IMR-90 (cell line): ENCODE measurements around the gene PRR36. TPM values are rescaled to one million over a fixed set of nuclear protein-coding genes. Genes with fewer than 3 reads are reported as not detected.
"Not testable (repeated sequence)": the region's sequence is repeated elsewhere in the genome, so short reads cannot be mapped to it uniquely, and the experiment has no call there.

Experiments used
- ATAC-seq: fragments of 200-7000 bp; cut with Tn5 transposase; 2 replicates; pipeline ENCODE4 v1.9.1; 2020; ENCODE audit warnings: low read depth, mild to moderate bottlenecking, moderate library complexity
- BruUV-seq: library from RNA; stranded (reverse); fragments of 400-500 nt; replicated peaks from 2 replicates; lab custom pipeline; 2021; lab: Mats Ljungman, UMichigan
- CTCF ChIA-PET: fragments of 300-600 bp; formaldehyde crosslinking; extraction: SDS; loops from one replicate; lab custom pipeline; 2021; ENCODE audit warnings: antibody characterized with exemption; lab: Yijun Ruan, JAX
- POLR2A ChIA-PET: fragments of 300-600 bp; sonication (Branson Sonifier 250); formaldehyde crosslinking; loops from one replicate; lab custom pipeline; 2022; ENCODE audit warnings: antibody characterized with exemption; ENCODE audit not compliant: unreplicated experiment; lab: Charles Lee
- DNase-seq: peaks from one replicate; pipeline ENCODE4 v3.0.0; 2013
- H2AFZ ChIP-seq: replicated peaks from 2 replicates; pipeline ENCODE3; 2013; ENCODE audit warnings: low read length, mild to moderate bottlenecking; ENCODE audit not compliant: poor library complexity
- H2AK5ac ChIP-seq: 2 replicates; pipeline ENCODE4 v1.6.1; 2013; ENCODE audit warnings: low read depth, low read length, inconsistent platforms
- H2AK9ac ChIP-seq: replicated peaks from 2 replicates; pipeline ENCODE3; 2013; ENCODE audit warnings: mild to moderate bottlenecking, low read depth, low read length, moderate library complexity; ENCODE audit not compliant: poor library complexity
- H2BK120ac ChIP-seq: 2 replicates; pipeline ENCODE4 v1.6.1; 2013; ENCODE audit warnings: low read depth, low read length, inconsistent platforms
- H2BK15ac ChIP-seq: 3 replicates; pipeline ENCODE4 v1.6.1; 2013; ENCODE audit warnings: low read depth, low read length, inconsistent platforms
- H2BK20ac ChIP-seq: 2 replicates; pipeline ENCODE4 v1.6.1; 2013; ENCODE audit warnings: low read depth, mild to moderate bottlenecking, inconsistent platforms, low read length, moderate library complexity
- H2BK5ac ChIP-seq: 2 replicates; pipeline ENCODE4 v1.6.1; 2013; ENCODE audit warnings: mild to moderate bottlenecking, low read depth, low read length, inconsistent platforms; ENCODE audit not compliant: poor library complexity, severe bottlenecking
- H3K14ac ChIP-seq: replicated peaks from 2 replicates; pipeline ENCODE4 v1.6.1; 2013; ENCODE audit warnings: low read depth, low read length, inconsistent platforms
- H3K18ac ChIP-seq: 2 replicates; pipeline ENCODE4 v1.6.1; 2013; ENCODE audit warnings: low read depth, low read length, control low read depth
- H3K23ac ChIP-seq: 2 replicates; pipeline ENCODE4 v1.6.1; 2013; ENCODE audit warnings: low read depth, low read length, inconsistent platforms
- H3K27ac ChIP-seq: 2 replicates; pipeline ENCODE4 v1.5.1; 2013; ENCODE audit warnings: mild to moderate bottlenecking, control low read depth, low read length; ENCODE audit not compliant: insufficient read depth
- H3K27me3 ChIP-seq: 2 replicates; pipeline ENCODE4 v1.6.1; 2013; ENCODE audit warnings: low read length; ENCODE audit not compliant: control insufficient read depth, insufficient read depth
- H3K36me3 ChIP-seq: 2 replicates; pipeline ENCODE4 v1.6.1; 2013; ENCODE audit warnings: low read length, mixed read lengths; ENCODE audit not compliant: control insufficient read depth, insufficient read depth
- H3K4ac ChIP-seq: 2 replicates; pipeline ENCODE4 v1.6.1; 2013; ENCODE audit warnings: low read depth, low read length, inconsistent platforms
- H3K4me1 ChIP-seq: 2 replicates; pipeline ENCODE4 v1.6.1; 2013; ENCODE audit warnings: low read length, mixed read lengths; ENCODE audit not compliant: control insufficient read depth, insufficient read depth
- H3K4me2 ChIP-seq: 2 replicates; pipeline ENCODE4 v1.6.1; 2013; ENCODE audit warnings: low read depth, mild to moderate bottlenecking, control low read depth, low read length, moderate library complexity
- H3K4me3 ChIP-seq: 2 replicates; pipeline ENCODE4 v1.5.1; 2013; ENCODE audit warnings: low read depth, mild to moderate bottlenecking, control low read depth, low read length, moderate library complexity; ENCODE audit not compliant: insufficient read depth
- H3K56ac ChIP-seq: 2 replicates; pipeline ENCODE4 v1.6.1; 2013; ENCODE audit warnings: low read length, inconsistent platforms; ENCODE audit not compliant: insufficient read depth; ENCODE audit errors: extremely low read depth
- H3K79me1 ChIP-seq, 2 experiments: 2 replicates each; pipeline ENCODE4 v1.6.1; 2013; ENCODE audit warnings: low read length in 2 of 2, inconsistent platforms in 1 of 2, low read depth in 1 of 2
- H3K9ac ChIP-seq: 2 replicates; pipeline ENCODE4 v1.6.1; 2013; ENCODE audit warnings: low read depth, low read length, control low read depth
- H3K9me1 ChIP-seq: 2 replicates; pipeline ENCODE4 v1.6.1; 2013; ENCODE audit warnings: low read length, inconsistent platforms; ENCODE audit not compliant: insufficient read depth
- H3K9me3 ChIP-seq: 2 replicates; pipeline ENCODE4 v1.6.1; 2013; ENCODE audit warnings: low read length; ENCODE audit not compliant: control insufficient read depth, insufficient read depth
- H4K20me1 ChIP-seq: 2 replicates; pipeline ENCODE4 v1.6.1; 2013; ENCODE audit warnings: low read length, inconsistent platforms; ENCODE audit not compliant: insufficient read depth
- H4K5ac ChIP-seq: 2 replicates; pipeline ENCODE4 v1.6.1; 2013; ENCODE audit warnings: mild to moderate bottlenecking, low read depth, low read length, control low read depth
- H4K8ac ChIP-seq, 2 experiments: 2 replicates each; pipeline ENCODE4 v1.6.1; 2013; ENCODE audit warnings: low read depth in 2 of 2, low read length in 2 of 2, control low read depth in 1 of 2, inconsistent platforms in 1 of 2
- H4K91ac ChIP-seq: 2 replicates; pipeline ENCODE4 v1.6.1; 2013; ENCODE audit warnings: low read depth, low read length, inconsistent platforms; ENCODE audit not compliant: insufficient read depth
- MAFK ChIP-seq: IDR thresholded peaks from 2 replicates; pipeline ENCODE4 v1.6.1; 2012; ENCODE audit warnings: low read depth, low read length, improper control_type of control experiment
- NFE2L2 ChIP-seq: fragments of 150-350 bp; IDR thresholded peaks from 2 replicates; pipeline ENCODE4 v1.6.1; 2016; ENCODE audit warnings: low read depth, mild to moderate bottlenecking, low read length
- WGBS, 2 experiments: methylation state at CpG; one replicate each; pipeline versions ENCODE4 v1.1.5 to v1.1.7; 2013; ENCODE audit warnings: missing lambda C conversion rate in 2 of 2; ENCODE audit not compliant: insufficient read length in 1 of 2; ENCODE audit errors: extremely low coverage in 2 of 2; 5-methylcytosine and 5-hydroxymethylcytosine counted together
- dilution Hi-C: fragments of 300-500 bp; cut with HindIII; formaldehyde crosslinking; loops from one replicate; pipeline ENCODE4 v1.14.3; 2018; ENCODE audit warnings: low sequenced_read_pairs; ENCODE audit not compliant: unreplicated experiment
- in situ Hi-C: fragments of 300-500 bp; cut with MboI; formaldehyde crosslinking; loops from 3 replicates; pipeline ENCODE4 v1.14.3; 2019; ENCODE audit warnings: low sequenced_read_pairs, inconsistent platforms, mixed read lengths
- intact Hi-C: fragments of 100-400 bp; cut with micrococcal nuclease; formaldehyde crosslinking; loops from 2 replicates; pipeline ENCODE4 v1.10.0; 2022
- polyA plus RNA-seq, 3 experiments: library from polyadenylated mRNA; depleted of rRNA; stranded (reverse); fragments of >200 nt; gene quantifications; 2 replicates each; pipeline ENCODE4 v1.2.3, GENCODE V29; 2012; ENCODE audit warnings: low replicate concordance in 1 of 3
- total RNA-seq: library from RNA; depleted of rRNA; stranded (reverse); fragments of >200 nt; gene quantifications from 2 replicates; pipeline ENCODE4 v1.2.3, GENCODE V29; 2012

The PRR36 gene
- total and polyA plus RNA-seq, 2 of the 4 experiments (the other 2 are of a cell fraction) = 0.02 TPM; not detected in 1

DNA sequence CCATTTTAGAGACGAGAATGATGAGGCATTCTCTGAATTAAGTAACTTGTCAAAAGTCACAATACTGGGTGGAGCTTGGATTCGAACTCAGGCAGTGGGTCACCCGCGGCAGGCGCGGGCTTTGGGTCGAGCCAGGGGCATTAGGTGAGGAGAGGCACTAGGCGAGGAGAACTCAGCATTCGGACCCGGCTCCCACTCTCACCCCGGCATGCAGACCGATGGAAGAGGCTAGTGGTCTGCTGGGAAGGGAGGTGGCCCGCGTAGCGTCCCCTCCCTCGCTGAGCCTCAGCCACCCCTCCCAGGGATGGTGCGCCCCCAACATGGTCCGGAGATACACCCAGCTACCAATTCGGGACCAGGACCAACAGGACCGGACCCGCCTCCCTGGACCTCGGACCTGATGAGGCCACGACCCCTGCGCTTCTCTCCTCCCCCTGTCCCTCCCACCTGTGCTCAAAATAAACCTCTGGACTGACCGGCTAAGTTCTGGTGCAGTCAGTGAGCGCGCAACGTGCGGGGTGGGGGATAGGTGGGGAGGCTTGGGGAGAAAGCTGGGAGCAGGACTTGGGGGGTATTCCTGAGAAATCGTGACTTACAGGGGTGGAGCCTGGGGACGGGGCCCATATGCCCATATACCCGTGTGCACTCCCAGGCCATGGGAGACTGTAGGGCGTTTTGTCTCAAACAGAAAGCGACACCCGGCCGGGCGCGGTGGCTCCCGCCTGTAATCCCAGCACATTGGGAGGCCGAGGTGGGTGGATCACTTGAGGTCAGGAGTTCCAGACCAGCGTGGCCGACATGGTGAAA, 44.6 kb upstream of the PRR36 start:
- intact Hi-C loops = no loop called here
- WGBS, 2 experiments = 62% methylated on average over 11 of the region's 42 CpGs; no CpG with 5 or more reads in 1 of the 2 experiments

DNA sequence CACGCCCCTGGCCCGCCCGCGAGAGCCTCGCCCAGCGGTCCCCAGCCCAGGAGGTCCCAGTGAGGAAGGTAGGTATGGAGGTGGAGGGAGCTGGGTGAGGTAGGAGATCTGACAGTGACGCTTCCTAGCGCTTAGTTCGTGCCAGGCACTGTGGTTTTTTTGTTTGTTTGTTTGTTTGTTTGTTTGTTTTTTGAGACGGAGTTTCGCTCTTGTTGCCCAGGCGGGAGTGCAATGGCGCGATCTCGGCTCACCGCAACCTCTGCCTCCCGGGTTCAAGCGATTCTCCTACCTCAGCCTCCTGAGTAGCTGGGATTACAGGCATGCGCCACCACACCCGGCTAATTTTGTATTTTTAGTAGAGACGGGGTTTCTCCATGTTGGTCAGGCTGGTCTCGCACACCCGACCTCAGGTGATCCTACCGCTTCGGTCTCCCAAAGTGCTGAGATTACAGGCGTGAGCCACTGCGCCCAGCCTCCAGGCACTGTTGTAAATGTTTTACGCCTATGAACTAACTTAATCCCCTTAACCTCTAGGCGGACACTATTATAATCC, 43.9 kb upstream of the PRR36 start:
- H4K91ac ChIP-seq, H3K9ac ChIP-seq, H2AK5ac ChIP-seq, BruUV-seq, H3K9me1 ChIP-seq, dilution Hi-C loops, in situ Hi-C loops, H3K4me3 ChIP-seq, H3K23ac ChIP-seq, H3K18ac ChIP-seq, H3K27ac ChIP-seq, H3K14ac ChIP-seq, H2BK5ac ChIP-seq, H2BK15ac ChIP-seq, H2BK120ac ChIP-seq, H3K56ac ChIP-seq, H2BK20ac ChIP-seq, H4K5ac ChIP-seq, ATAC-seq, intact Hi-C loops, H3K36me3 ChIP-seq, H3K9me3 ChIP-seq, DNase-seq: not testable (repeated sequence)
- Histone ChIP-seq H3K4me1 (peaks cover 21% of the 10 kb centered on the region), H3K4me2 (peak overlapping the region; percentile 44; the same call in 1 of the 2 replicates), H3K79me1 (peaks cover 0 to 19% of the 10 kb centered on the region in 2 experiments; a peak in 2 of 4 replicates), H2AFZ (peak overlapping the region; percentile 90), H4K20me1 (peaks cover 11% of the 10 kb centered on the region), H4K8ac (peak overlapping the region in 1 of 2 experiments; percentile 26; a peak in 1 of 4 replicates), H3K27me3 (peaks cover 11% of the 10 kb centered on the region), H2AK9ac (peak overlapping the region; percentile 72), H3K4ac (0 out of 2 replicates have a peak overlapping the region, but pooled peaks have one; percentile 75)
- ChIA-PET CTCF (interaction anchor here (2.4 kb wide), 1 partner anchor 11 kb away, joined by 10 read pairs; no protein-coding TSS in a partner anchor), POLR2A (interaction anchor here (0.5 kb wide), 1 partner anchor 248 kb away, joined by 4 read pairs; no protein-coding TSS in a partner anchor)
- WGBS, 2 experiments = 87% methylated on average over 3 of the region's 29 CpGs; no CpG with 5 or more reads in 1 of the 2 experiments

More for the DNA sequence above, 44.6 kb upstream of the PRR36 start:
- Histone ChIP-seq H3K4me3 (no peak overlapping the region), H3K4me2 (no peak overlapping the region; the same call in 1 of the 2 replicates), H2BK15ac (no peak overlapping the region), H2BK20ac (no peak overlapping the region), H2AFZ (no peak overlapping the region), H2AK9ac (no peak overlapping the region), H3K27me3 (peaks cover 11% of the 10 kb centered on the region), H3K9me1 (peaks cover 9% of the 10 kb centered on the region), H2BK5ac (no peak overlapping the region), H3K9ac (no peak overlapping the region), H3K4me1 (peaks cover 21% of the 10 kb centered on the region), H4K8ac (no peak overlapping the region), H4K20me1 (peaks cover 11% of the 10 kb centered on the region), H3K36me3 (peaks cover 7% of the 10 kb centered on the region; the same call in 1 of the 2 replicates), H3K23ac (no peak overlapping the region), H3K9me3 (no peaks in the 10 kb centered on the region), H4K91ac (no peak overlapping the region), H3K4ac (no peak overlapping the region), H2BK120ac (no peak overlapping the region), H2AK5ac (no peak overlapping the region; the same call in 1 of the 2 replicates), H3K79me1 (peaks cover 0 to 19% of the 10 kb centered on the region in 2 experiments; a peak in 2 of 4 replicates), H3K18ac (no peak overlapping the region), H3K56ac (no peak overlapping the region), H3K27ac (no peak overlapping the region), H4K5ac (no peak overlapping the region), H3K14ac (no peak overlapping the region; the same call in 1 of the 2 replicates)
- no peak for TF ChIP-seq NFE2L2
- TF ChIP-seq MAFK = no peak
- POLR2A ChIA-PET = interaction anchor here (0.5 to 1.7 kb wide), 3 partner anchors 10 to 248 kb away, joined by 4 to 5 read pairs (median 4); partner anchors contain the start of gene MAP2K7
- ATAC-seq (no peak), DNase-seq (no peak)
- no TSS peak for BruUV-seq
- dilution Hi-C loops = no loop called here
- CTCF ChIA-PET = interaction anchor here (1.7 kb wide), 1 partner anchor 15 kb away, joined by 6 read pairs; the partner anchor contains the start of gene MAP2K7
- in situ Hi-C loops = no loop called here
